DMS114 treated with DMSO at 0.1 percent for 48 hours (cell line): ENCODE measurements around the gene CAMP.
A peak's percentile ranks its signal among the peaks of the same experiment; 100 is the strongest.
"Not testable (repeated sequence)": the region's sequence is repeated elsewhere in the genome, so short reads cannot be mapped to it uniquely, and the experiment has no call there.

Experiments used
- DNase-seq: peaks from one replicate; lab custom pipeline; 2025; ENCODE audit not compliant: unreplicated experiment; lab: John Stamatoyannopoulos, UW

The CAMP gene

GRCh38 chr3:48211776-48212175, 11.5 kb upstream of the CAMP start:
- not testable (repeated sequence) for DNase-seq

GRCh38 chr3:48214225-48214624, 9.1 kb upstream of the CAMP start:
- DNase-seq, result no peak

GRCh38 chr3:48215019-48215418, 8.3 kb upstream of the CAMP start:
- no peak for DNase-seq

GRCh38 chr3:48215466-48215865, 7.8 kb upstream of the CAMP start:
- DNase-seq, result no peak

- DNase-seq, result no peak
Observed at GRCh38 chr3:48215876-48216275, 7.4 kb upstream of the CAMP start.

- no peak for DNase-seq
Observed at GRCh38 chr3:48217449-48217848, 5.8 kb upstream of the CAMP start.

- DNase-seq, result no peak
Observed at GRCh38 chr3:48218537-48218936, 4.8 kb upstream of the CAMP start.

- DNase-seq, result no peak
Observed at GRCh38 chr3:48219543-48219942, 3.8 kb upstream of the CAMP start.

- no peak for DNase-seq
Observed at GRCh38 chr3:48220746-48221145, 2.5 kb upstream of the CAMP start.

GRCh38 chr3:48225587-48225986, 2.3 kb downstream of the CAMP start:
- DNase-seq, result no peak

- DNase-seq, result no peak
Observed at GRCh38 chr3:48226939-48227338, 3.6 kb downstream of the CAMP start.

- no peak for DNase-seq
Observed at GRCh38 chr3:48232232-48232631, 8.9 kb downstream of the CAMP start.

- peak; percentile 15 for DNase-seq
Observed at GRCh38 chr3:48232734-48233133, 9.4 kb downstream of the CAMP start.

GRCh38 chr3:48233542-48233941, 10.2 kb downstream of the CAMP start:
- no peak for DNase-seq

- DNase-seq, result no peak
Observed at GRCh38 chr3:48236531-48236930, 13.2 kb downstream of the CAMP start.

GRCh38 chr3:48238531-48239085, 15.3 kb downstream of the CAMP start:
- DNase-seq, result no peak

- DNase-seq, result no peak
Observed at GRCh38 chr3:48240000-48240963, 17.0 kb downstream of the CAMP start.

GRCh38 chr3:48241796-48242455, 18.6 kb downstream of the CAMP start:
- no peak for DNase-seq

- DNase-seq, result no peak
Observed at GRCh38 chr3:48243886-48244285, 20.6 kb downstream of the CAMP start.

GRCh38 chr3:48244461-48244860, 21.2 kb downstream of the CAMP start:
- no peak for DNase-seq

- DNase-seq, result no peak
Observed at GRCh38 chr3:48245136-48245535, 21.8 kb downstream of the CAMP start.

GRCh38 chr3:48247401-48247811, 24.1 kb downstream of the CAMP start:
- no peak for DNase-seq
